Loucy (cell line): Measurements from ENCODE around the gene C10orf67.
"Not testable (repeated sequence)": the region's sequence is repeated elsewhere in the genome, so short reads cannot be mapped to it uniquely, and the experiment has no call there.

ENCODE experiments used
- CTCF ChIP-seq: fragments of 200-600 bp; sonication (generic); conservative IDR thresholded peaks from 2 replicates; pipeline ENCODE4 v1.5.1; 2014; ENCODE audit warnings: mild to moderate bottlenecking, antibody characterized with exemption, low read length
- EZH2phosphoT487 ChIP-seq: fragments of 200-600 bp; IDR thresholded peaks from 2 replicates; pipeline ENCODE4 v1.6.1; 2018; ENCODE audit warnings: antibody characterized with exemption, mild to moderate bottlenecking, moderate library complexity, borderline replicate concordance

- TF ChIP-seq CTCF, EZH2phosphoT487: not testable (repeated sequence)
Observed at GRCh38 chr10:23274179-23274578, 70.4 kb downstream of the C10orf67 start.
